ENCODE data around the gene PCDHA5. TPM values are rescaled to one million over a fixed set of nuclear protein-coding genes. Genes with fewer than 3 reads are reported as not detected.
"Not testable (repeated sequence)": the region's sequence is repeated elsewhere in the genome, so short reads cannot be mapped to it uniquely, and the experiment has no call there.

The PCDHA5 gene
- not detected for total RNA-seq

GRCh38 chr5:140821375-140822280, at the start of gene PCDHA5:
Gene PCDHA5 (plus strand): TSS chr5:140821613.
- Mint-ChIP-seq H3K27ac (no peak within 1 kb of the TSS), H3K4me1 (no peaks in the 10 kb centered on the region), H3K27me3 (no peaks in the 10 kb centered on the region), H3K36me3 (ENCODE audit: low read depth) (no peaks in the 10 kb centered on the region), H3K4me3 (no peak within 1 kb of the TSS), H3K9me3 (peaks cover 8% of the 10 kb centered on the region)
- ChIA-PET POLR2A (no interaction called here), CTCF (interaction anchor here (1.3 to 1.5 kb wide), 2 partner anchors 9 to 16 kb away, joined by 3 to 4 read pairs; no protein-coding TSS in a partner anchor)
- no peak for DNase-seq

GRCh38 chr5:140780512-140780911, 40.9 kb upstream of the PCDHA5 start:
- Mint-ChIP-seq H3K4me1 (no peaks in the 10 kb centered on the region), H3K27ac (no peak overlapping the region), H3K36me3 (ENCODE audit: low read depth) (no peaks in the 10 kb centered on the region), H3K4me3 (no peak overlapping the region), H3K9me3 (peaks cover 42% of the 10 kb centered on the region), H3K27me3 (no peaks in the 10 kb centered on the region)
- CTCF ChIA-PET: no interaction called here
- POLR2A ChIA-PET: no interaction called here
- no peak for DNase-seq

DNA sequence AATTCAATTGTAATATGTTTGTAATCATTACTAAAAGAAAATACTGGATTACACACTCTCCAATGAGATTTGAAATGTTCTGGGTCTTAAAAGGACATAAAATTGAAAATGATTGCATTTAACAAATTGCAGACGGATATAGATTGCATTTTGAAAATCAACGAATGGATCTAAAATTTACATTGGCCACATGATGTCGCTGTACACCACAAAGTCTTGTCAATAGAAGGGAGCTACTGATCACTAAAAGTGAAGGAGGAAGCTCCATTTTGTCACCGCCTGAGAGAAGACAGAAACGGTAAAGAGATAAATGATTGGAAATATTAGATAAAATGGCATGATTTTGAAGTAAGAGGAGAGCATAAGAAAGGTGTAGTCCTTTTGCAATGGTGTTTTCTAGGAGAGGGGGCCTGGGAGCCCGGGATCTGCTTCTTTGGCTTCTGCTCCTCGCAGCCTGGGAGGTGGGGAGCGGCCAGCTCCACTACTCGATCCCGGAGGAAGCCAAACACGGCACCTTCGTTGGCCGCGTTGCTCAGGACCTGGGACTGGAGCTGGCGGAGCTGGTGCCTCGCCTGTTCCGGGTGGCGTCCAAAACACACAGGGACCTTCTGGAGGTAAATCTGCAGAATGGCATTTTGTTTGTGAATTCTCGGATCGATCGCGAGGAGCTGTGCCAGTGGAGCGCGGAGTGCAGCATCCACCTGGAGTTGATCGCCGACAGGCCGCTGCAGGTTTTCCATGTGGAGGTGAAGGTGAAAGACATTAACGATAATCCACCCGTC, 35.3 kb upstream of the PCDHA5 start, which contains the start of gene PCDHA1:
Gene PCDHA1, plus strand, starts transcription at position 236 of the 782 bp plus-strand sequence.
- ChIA-PET POLR2A (no interaction called here), CTCF (no interaction called here)
- H3K4me1 Mint-ChIP-seq: no peaks in the 10 kb centered on the region
- no peak within 1 kb of the TSS for H3K4me3 Mint-ChIP-seq
- no peak within 1 kb of the TSS for H3K27ac Mint-ChIP-seq
- DNase-seq: no peak
- H3K27me3 Mint-ChIP-seq: peaks cover 2% of the 10 kb centered on the region
- no peaks in the 10 kb centered on the region for H3K36me3 Mint-ChIP-seq (ENCODE audit: low read depth)
- H3K9me3 Mint-ChIP-seq: peaks cover 41% of the 10 kb centered on the region

DNA sequence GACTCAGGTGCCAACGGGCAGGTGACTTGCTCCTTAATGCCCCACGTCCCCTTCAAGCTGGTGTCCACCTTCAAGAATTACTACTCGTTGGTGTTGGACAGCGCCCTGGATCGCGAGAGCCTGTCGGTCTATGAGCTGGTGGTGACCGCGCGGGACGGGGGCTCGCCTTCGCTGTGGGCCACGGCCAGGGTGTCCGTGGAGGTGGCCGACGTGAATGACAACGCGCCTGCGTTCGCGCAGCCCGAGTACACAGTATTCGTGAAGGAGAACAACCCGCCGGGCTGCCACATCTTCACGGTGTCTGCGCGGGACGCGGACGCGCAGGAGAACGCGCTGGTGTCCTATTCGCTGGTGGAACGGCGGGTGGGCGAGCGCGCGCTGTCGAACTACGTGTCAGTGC, 34.0 kb upstream of the PCDHA5 start:
- H3K4me1 Mint-ChIP-seq; POLR2A ChIA-PET; H3K27me3 Mint-ChIP-seq; H3K27ac Mint-ChIP-seq; CTCF ChIA-PET; H3K36me3 Mint-ChIP-seq (ENCODE audit: low read depth); DNase-seq; H3K4me3 Mint-ChIP-seq: not testable (repeated sequence)
- peaks cover 34% of the 10 kb centered on the region for H3K9me3 Mint-ChIP-seq

DNA sequence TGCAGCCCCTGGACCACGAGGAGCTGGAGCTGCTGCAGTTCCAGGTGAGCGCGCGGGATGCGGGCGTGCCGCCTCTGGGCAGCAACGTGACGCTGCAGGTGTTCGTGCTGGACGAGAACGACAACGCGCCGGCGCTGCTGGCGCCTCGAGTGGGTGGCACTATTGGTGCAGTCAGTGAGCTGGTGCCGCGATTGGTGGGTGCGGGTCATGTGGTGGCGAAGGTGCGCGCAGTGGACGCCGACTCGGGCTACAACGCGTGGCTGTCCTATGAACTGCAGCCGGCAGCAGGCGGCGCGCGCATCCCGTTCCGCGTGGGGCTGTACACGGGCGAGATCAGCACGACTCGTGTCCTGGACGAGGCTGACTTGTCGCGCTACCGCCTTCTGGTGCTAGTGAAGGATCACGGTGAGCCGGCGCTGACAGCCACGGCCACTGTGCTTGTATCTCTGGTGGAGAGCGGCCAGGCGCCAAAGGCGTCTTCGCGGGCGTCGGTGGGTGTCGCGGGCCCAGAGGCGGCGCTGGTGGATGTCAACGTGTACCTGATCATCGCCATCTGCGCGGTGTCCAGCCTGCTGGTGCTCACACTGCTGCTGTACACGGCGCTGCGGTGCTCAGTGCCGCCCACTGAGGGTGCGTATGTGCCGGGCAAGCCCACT, 33.4 kb upstream of the PCDHA5 start:
- H3K4me1 Mint-ChIP-seq; DNase-seq; H3K4me3 Mint-ChIP-seq; H3K27ac Mint-ChIP-seq; H3K36me3 Mint-ChIP-seq (ENCODE audit: low read depth); POLR2A ChIA-PET; H3K27me3 Mint-ChIP-seq; CTCF ChIA-PET: not testable (repeated sequence)
- H3K9me3 Mint-ChIP-seq: peaks cover 31% of the 10 kb centered on the region

- H3K27me3 Mint-ChIP-seq: no peaks in the 10 kb centered on the region
- CTCF ChIA-PET: no interaction called here
- DNase-seq: no peak
- H3K4me1 Mint-ChIP-seq: no peaks in the 10 kb centered on the region
- H3K27ac Mint-ChIP-seq: no peak overlapping the region
- POLR2A ChIA-PET: no interaction called here
- H3K36me3 Mint-ChIP-seq (ENCODE audit: low read depth): no peaks in the 10 kb centered on the region
- no peak overlapping the region for H3K4me3 Mint-ChIP-seq
- H3K9me3 Mint-ChIP-seq: peaks cover 28% of the 10 kb centered on the region
Measured at GRCh38 chr5:140791089-140791488, 30.3 kb upstream of the PCDHA5 start.

DNA sequence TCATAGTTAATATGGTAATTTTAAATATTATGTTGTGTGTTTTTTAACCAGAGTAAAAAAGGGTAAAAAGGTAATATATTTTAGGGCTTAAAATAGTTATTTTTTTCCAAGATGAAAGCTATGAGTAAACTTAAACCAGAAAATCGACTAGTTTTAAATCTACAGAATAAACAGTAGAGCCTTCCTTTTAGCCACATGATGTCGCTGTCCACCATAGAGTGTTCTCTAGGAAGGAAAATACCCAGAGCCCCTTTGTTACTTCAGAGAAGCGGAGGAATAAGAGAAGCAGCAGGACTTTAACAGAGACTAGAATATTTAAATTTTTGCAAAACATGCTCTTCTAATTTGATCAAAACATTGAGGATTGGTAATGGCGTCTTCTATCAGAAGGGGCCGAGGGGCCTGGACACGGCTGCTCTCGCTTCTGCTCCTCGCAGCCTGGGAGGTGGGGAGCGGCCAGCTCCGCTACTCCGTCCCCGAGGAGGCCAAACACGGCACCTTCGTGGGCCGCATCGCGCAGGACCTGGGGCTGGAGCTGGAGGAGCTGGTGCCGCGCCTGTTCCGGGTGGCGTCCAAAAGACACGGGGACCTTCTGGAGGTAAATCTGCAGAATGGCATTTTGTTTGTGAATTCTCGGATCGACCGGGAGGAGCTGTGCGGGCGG, 26.7 kb upstream of the PCDHA5 start, which contains the start of gene PCDHA2:
Gene PCDHA2, plus strand, starts transcription at position 258 of the 664 bp plus-strand sequence.
- ChIA-PET CTCF (no interaction called here), POLR2A (no interaction called here)
- Mint-ChIP-seq H3K36me3 (ENCODE audit: low read depth) (no peaks in the 10 kb centered on the region), H3K4me1 (no peaks in the 10 kb centered on the region), H3K4me3 (no peak within 1 kb of the TSS), H3K27me3 (no peaks in the 10 kb centered on the region), H3K9me3 (peaks cover 18% of the 10 kb centered on the region), H3K27ac (no peak within 1 kb of the TSS)
- no peak for DNase-seq

- ChIA-PET POLR2A (no interaction called here), CTCF (no interaction called here)
- Mint-ChIP-seq H3K4me3 (no peak overlapping the region), H3K4me1 (no peaks in the 10 kb centered on the region), H3K27ac (no peak overlapping the region), H3K9me3 (peaks cover 18% of the 10 kb centered on the region), H3K36me3 (ENCODE audit: low read depth) (no peaks in the 10 kb centered on the region), H3K27me3 (no peaks in the 10 kb centered on the region)
- no peak for DNase-seq
Measured at GRCh38 chr5:140795259-140795641, 26.2 kb upstream of the PCDHA5 start.

- H3K4me3 Mint-ChIP-seq; H3K36me3 Mint-ChIP-seq (ENCODE audit: low read depth); H3K27ac Mint-ChIP-seq; CTCF ChIA-PET; DNase-seq; POLR2A ChIA-PET; H3K27me3 Mint-ChIP-seq; H3K4me1 Mint-ChIP-seq: not testable (repeated sequence)
- H3K9me3 Mint-ChIP-seq: peaks cover 19% of the 10 kb centered on the region
Measured at GRCh38 chr5:140796072-140796717, 25.2 kb upstream of the PCDHA5 start.

DNA sequence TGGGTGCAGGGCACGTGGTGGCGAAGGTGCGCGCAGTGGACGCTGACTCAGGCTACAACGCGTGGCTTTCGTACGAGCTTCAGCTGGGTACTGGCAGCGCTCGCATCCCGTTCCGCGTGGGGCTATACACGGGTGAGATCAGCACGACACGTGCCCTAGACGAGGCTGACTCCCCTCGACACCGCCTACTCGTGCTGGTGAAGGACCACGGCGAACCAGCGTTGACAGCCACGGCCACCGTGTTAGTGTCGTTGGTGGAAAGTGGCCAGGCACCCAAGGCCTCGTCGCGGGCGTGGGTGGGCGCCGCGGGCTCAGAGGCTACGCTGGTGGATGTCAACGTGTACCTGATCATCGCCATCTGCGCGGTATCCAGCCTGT, 24.7 kb upstream of the PCDHA5 start:
- Mint-ChIP-seq H3K27ac (no peak overlapping the region), H3K4me1 (no peaks in the 10 kb centered on the region), H3K27me3 (no peaks in the 10 kb centered on the region), H3K4me3 (no peak overlapping the region), H3K36me3 (ENCODE audit: low read depth) (no peaks in the 10 kb centered on the region), H3K9me3 (peaks cover 21% of the 10 kb centered on the region)
- DNase-seq: no peak
- ChIA-PET POLR2A (no interaction called here), CTCF (no interaction called here)

- no peaks in the 10 kb centered on the region for H3K27me3 Mint-ChIP-seq
- H3K9me3 Mint-ChIP-seq: peaks cover 20% of the 10 kb centered on the region
- no peak within 1 kb of the TSS for H3K4me3 Mint-ChIP-seq
- H3K27ac Mint-ChIP-seq: no peak within 1 kb of the TSS
- H3K36me3 Mint-ChIP-seq (ENCODE audit: low read depth): peaks cover 5% of the 10 kb centered on the region
- DNase-seq: no peak
- H3K4me1 Mint-ChIP-seq: no peaks in the 10 kb centered on the region
- ChIA-PET POLR2A (no interaction called here), CTCF (no interaction called here)
Measured at GRCh38 chr5:140800816-140801493, 20.5 kb upstream of the PCDHA5 start, which contains the start of gene PCDHA3. Gene PCDHA3 (plus strand): TSS chr5:140801057.

- no peak overlapping the region for H3K4me3 Mint-ChIP-seq
Measured at GRCh38 chr5:140801494-140801841, 19.9 kb upstream of the PCDHA5 start.

More at GRCh38 chr5:140801494-140801841, 19.9 kb upstream of the PCDHA5 start:
- Mint-ChIP-seq H3K36me3 (ENCODE audit: low read depth) (peaks cover 5% of the 10 kb centered on the region), H3K9me3 (peaks cover 20% of the 10 kb centered on the region), H3K27me3 (no peaks in the 10 kb centered on the region), H3K4me1 (no peaks in the 10 kb centered on the region), H3K27ac (no peak overlapping the region)
- CTCF ChIA-PET: no interaction called here
- POLR2A ChIA-PET: no interaction called here
- DNase-seq: no peak

Measured in activated CD4-positive, alpha-beta memory T cell treated with anti-CD3 and anti-CD28 coated beads, Interleukin-2, amount 10 ng/mL, durations not matched to agents 7 days and 5 days (primary cell).